ENCODE results near the gene GNL1.
"Not testable (repeated sequence)": the region's sequence is repeated elsewhere in the genome, so short reads cannot be mapped to it uniquely, and the experiment has no call there.

- TF ChIP-seq EP300 (IDR thresholded peaks at IDR 0.05; ENCODE audit: borderline replicate concordance in 1 of 2, low read depth in 1 of 2, low read length in 1 of 2); CTCF (IDR thresholded peaks at IDR 0.05); RXRA (IDR thresholded peaks at IDR 0.05; ENCODE audit: borderline replicate concordance, low read depth); TEAD4 (IDR thresholded peaks at IDR 0.05; ENCODE audit: borderline replicate concordance, insufficient read depth); FOXM1 (IDR thresholded peaks at IDR 0.05; ENCODE audit: low read depth); SMC3 (IDR thresholded peaks at IDR 0.05; ENCODE audit: low read depth, low read length): not testable (repeated sequence)
- TF ChIP-seq, protein P1, sequence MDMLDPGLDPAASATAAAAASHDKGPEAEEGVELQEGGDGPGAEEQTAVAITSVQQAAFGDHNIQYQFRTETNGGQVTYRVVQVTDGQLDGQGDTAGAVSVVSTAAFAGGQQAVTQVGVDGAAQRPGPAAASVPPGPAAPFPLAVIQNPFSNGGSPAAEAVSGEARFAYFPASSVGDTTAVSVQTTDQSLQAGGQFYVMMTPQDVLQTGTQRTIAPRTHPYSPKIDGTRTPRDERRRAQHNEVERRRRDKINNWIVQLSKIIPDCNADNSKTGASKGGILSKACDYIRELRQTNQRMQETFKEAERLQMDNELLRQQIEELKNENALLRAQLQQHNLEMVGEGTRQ (IDR thresholded peaks at IDR 0.05; ENCODE audit: borderline replicate concordance, low read depth, low read length) = not testable (repeated sequence)
These were observed 26.9 kb downstream of the GNL1 start for GRCh38 chr6:30529349-30529875.

Measured in SK-N-SH (cell line).